H4 (cell line): ENCODE results near the gene CPNE5. TPM values are rescaled to one million over a fixed set of nuclear protein-coding genes. Genes with fewer than 3 reads are reported as not detected.

Experiments used
- DNase-seq: peaks from one replicate; pipeline ENCODE4 v3.0.0-alpha.2; 2015; ENCODE audit warnings: low spot score
- total RNA-seq: library from RNA; depleted of rRNA; stranded (reverse); fragments of >200 nt; shearing (Covaris generic); gene quantifications from 2 replicates; pipeline ENCODE4 v1.2.3, GENCODE V29; 2014

The CPNE5 gene
- total RNA-seq, 1 experiment from 2014 or later: not detected

DNA sequence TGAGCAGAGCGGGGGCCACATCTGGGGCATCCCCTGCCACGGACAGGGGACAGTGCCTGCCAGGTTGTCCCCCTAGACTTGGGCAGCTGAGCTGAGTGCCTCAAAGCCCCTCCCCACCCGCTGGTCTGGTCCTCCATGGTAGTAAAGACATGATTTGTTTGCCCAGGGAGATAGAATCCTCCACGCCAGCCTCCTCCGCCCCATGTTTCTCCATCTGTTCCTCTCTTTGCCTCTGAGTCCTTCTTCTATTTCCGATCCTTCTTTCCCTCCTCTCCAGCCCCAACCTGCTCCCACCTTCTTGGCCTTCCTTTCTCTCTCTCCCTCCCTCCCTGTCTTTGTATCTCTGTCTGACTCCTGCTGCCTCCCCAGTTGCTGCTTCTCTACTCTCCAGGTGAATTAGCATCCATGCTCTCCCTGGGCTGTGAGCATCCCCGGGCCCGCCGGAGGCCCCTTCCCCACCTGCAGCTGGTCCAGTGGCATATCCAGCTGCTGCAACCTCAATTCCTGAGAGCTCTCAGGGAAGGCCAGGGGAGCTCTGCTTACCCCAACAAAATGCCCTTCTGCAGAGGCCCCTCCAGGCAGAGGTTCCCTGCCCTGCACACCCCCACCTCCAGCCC, 45.8 kb downstream of the CPNE5 start:
- DNase-seq: no peak

DNA sequence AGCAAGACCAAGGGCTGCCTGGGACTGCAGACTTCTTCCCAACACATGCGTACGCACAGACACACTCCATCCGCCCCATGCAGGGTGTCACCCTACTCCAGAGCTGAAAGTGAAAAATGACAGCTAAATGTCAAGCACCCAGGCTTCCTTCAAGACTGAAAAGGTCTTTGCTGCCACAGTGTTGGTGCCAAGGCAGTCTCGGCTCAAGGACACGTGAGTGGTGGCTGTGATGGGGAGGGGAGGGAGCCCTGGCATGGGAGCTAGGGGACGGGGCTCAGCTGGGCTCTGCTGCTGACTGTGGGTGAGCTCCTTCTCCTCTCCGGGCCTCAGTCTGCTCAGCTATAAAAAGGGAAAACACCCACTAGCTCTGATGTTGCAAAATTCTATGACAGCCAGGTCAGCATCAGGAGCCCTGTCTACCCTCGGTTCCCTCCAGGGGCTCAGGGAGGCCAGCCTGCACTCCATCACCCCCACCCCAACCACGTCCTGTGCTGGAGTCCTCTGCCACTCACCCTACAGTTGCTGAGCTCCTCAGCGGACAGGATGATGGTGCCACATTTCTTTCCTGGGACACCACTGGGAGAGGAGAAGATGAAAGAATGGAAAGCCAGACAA, 47.6 kb downstream of the CPNE5 start:
- no peak for DNase-seq

DNA sequence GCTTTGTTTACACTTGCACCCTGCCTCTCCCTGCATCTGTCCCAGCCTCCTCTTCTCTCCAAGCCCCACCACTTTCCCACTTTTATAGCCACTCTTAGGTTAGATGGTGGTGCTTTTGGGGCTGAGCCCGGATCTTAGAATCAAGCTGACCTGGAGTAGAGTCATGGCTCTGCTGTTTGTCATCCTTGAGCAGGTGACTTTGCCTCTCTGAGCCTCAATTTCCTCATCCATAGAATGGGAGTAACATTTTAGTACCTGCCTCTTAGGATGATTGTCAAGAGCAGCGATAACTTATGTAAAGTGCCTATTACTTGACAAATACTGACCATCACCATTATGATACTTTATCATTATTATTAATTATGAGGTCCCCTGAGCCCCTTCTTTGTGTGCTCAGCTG, 48.2 kb downstream of the CPNE5 start:
- no peak for DNase-seq

DNA sequence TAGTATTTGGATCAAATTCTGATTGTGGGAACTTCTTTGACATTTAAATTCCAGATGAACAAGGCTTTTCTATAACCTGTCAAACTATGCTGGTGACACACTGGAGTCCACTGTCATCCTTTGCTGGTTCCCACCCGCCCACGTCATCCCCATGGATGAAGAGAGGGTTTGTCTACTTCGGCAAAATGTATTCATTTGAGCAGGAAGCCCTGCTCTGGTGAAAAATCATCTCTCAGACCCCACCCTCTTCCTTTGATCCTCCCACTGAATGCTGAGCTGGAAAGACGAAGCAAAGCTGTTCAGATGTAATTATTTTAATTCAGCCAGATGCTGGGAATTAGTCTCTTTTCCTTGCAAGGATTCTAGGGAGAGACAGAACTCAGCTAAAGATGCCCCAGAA, 50.5 kb downstream of the CPNE5 start:
- no peak for DNase-seq

DNA sequence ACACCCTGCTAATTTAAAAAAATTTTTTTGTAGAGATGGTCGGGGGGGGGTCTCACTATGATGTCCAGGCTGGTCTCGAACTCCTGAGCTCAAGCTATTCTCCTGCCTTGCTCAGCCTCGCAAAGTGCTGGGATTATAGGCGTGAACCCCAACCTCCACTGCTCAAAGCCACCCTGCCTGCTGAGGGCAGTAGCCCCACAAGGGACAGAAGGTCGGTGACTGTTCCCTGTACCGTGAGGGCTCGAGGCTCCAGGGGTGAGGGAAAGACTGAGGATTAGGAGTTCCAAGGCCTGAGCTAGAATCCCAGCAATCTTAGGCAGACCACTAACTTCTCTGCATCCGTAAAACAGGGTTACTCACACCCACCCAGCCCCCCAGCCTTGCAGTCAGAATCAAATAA, 51.1 kb downstream of the CPNE5 start:
- no peak for DNase-seq

DNA sequence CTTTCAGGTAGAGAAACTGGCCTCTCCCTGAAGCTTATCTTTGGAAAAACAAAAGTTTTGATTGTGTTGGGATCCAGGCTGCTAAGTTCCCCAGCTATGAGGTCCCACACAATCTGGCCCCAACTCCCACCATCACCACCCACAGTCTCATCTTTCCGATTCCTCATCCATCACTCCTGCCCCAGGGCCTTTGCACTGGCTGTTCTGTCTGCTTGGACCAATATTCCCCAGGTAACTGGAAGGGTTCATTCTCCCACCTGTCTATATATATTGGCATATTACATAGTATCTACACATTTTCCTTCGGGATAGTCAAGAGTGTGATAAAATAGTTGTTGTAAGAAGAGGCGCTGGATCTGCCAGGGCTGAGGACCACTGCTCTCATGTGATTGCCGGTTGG, 52.0 kb downstream of the CPNE5 start:
- DNase-seq: no peak

DNA sequence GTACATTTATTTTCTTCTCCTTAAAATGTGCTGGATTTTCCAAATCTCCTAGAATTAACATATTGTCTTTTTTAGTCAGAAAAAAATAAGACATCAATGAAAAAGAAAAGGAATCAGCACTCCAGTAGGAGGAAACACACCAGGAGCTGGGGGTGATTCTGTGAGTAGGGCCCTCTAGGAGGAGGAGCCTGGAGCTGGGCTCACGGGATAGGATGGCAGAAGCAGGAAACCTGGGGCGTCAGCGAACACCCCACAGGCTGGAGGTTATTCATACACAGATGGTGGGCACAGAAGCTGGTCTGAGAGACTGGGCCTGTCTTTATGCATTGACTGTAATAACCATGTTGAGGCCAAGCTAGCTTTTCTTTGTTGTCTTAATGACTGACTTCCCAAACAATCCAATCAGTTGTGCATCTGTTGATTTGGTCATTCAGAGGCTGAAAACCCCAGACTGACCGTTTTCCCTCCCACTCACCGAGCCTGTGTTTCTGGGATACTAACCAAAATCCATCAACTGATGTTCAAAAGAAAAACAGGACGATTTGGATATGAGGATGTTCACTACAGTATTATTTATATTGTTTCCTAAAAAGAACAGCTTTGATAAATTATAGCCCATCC, 53.1 kb downstream of the CPNE5 start:
- no peak for DNase-seq

DNA sequence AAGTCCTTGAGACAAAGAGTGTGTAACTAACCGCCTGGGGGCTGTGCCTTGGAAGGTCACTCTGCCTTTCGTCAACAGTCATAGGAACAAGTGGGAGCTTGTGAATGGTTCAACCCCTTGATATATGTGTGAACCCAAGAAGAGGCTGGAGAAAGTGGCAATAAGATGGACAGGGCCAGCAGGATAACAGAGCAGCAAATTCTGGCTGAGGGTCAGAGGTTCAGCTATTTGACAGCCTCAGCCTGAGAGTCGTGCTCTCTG, 54.9 kb downstream of the CPNE5 start:
- DNase-seq: no peak

DNA sequence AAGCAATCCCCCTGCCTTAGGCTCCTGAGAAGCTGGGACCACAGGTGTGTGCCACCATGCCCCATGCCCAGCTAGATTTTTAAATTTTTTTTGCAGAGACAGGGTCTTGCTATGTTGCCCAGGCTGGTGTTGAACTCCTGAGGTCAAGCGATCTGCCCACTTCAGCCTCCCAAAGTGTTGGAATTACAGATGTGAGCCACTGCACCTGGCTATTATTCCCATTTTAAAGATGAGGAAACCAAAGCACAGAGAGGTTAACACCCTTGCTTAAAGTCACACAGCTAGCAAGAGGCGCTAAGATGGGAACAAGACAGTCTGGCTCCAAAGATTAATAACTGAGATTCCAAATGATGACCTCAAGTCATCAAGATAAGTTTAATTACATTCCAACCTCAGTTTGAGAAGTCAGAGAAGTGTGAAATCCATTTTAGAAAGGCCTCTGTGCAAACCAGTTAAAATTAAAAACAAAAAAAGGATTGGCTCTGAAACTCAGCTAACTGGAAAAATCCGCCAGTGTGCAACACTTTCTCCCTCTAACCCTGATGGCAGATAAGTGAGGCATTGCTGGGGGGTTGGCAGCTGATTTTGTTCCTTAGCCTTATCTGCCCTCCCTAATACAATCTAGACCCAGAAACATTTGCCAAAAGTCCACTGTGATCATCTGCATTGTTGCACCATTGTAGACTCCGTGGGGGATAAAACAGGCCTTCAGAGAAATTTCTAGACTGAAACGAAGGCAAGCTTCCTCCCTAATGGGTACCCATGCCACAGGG, 55.5 kb downstream of the CPNE5 start:
- DNase-seq: no peak

DNA sequence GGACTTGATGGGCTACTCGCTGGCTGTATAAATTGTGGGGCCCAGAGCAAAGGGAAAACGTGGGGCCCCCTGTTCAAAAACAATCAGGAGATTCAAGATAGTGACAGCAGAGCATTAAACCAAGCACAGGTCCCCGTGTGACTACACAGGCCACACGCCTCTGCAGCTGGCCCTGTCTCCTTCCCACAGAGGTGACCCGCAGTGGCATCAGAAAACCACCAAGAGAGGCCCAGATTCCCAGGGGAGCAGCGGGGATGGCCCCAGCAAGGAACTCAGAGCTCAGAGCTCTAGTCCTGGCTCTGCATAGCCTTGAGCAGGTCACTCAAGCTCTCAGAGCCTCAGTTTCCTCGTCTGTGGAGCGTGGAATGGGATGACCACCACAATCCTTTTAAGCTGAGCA, 57.6 kb downstream of the CPNE5 start:
- DNase-seq: no peak

DNA sequence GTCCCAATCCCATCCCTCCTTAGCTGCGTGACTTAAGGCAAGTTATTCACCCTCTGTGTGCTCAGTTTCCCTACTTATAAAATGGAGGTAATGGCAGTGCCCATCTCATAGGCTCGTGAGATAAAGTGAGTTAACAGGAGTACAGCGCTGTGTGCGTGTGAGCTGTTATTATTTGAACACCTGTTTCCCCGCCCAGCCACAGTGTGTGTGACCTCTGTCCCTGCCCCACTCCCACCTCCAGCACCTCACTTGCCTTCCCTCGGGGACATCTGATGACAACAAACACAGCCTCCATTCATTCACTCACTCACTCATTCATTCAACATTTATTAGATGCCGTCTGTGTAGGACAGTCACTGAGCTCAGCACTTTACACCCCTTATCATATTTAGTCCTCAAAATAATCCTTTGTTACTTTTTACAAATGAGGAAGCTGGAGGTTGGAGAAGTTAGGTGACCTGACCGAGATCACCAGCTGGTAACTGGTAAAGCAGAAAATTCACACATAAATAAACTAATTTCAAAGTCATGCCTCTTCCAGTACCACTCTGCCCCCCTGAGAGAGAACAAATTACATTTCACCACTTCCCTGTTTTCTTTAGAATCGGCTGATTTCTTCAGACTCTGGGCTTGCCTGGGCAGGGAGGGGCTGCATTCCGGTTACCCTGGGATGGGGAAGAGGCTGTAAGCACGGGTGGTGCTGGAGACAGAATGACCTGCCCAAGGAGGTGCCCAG, 58.6 kb downstream of the CPNE5 start:
- DNase-seq: no peak

- no peak for DNase-seq
Observed at GRCh38 chr6:36779227-36779626, 60.0 kb downstream of the CPNE5 start.

GRCh38 chr6:36777801-36778200, 61.4 kb downstream of the CPNE5 start:
- DNase-seq: no peak

DNA sequence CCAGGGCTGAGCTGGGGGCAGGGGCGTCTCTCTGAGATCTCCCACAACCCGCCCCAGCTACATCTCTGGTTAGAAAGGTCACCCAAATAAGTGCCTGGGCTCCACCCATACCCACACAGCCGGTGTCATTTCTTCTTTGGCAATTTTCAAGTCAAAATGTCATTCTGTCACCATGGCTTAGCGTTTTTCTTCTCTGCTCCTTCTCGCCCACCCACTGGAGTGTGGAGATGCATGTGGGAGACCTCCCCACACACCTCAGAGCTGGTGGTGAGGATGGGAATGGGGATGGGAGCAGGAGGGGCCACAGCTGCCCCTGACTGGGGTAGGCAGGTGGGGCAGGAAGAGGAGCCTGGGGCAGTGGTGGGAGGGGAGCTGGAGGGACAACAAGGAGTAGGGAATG, 63.1 kb downstream of the CPNE5 start:
- DNase-seq: no peak

DNA sequence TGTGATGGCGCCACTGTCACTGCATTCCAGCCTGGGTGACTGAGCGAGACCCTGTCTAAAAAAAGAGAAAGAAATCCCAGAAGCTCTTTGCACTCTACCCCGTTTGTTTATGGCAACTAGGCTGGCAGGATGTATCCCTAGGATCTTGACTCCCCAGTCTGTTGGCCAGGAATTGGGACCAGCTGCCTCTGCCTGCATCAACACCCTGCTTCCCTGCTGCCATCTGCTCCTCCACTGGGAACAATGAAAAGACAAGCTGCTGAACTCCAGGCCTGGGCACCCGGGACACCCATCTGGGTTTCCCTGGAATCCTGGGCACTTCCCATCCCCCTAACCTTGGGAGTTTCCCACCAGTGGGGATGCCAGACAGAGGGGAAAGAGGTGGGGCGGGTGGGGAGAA, 64.9 kb downstream of the CPNE5 start:
- no peak for DNase-seq

DNA sequence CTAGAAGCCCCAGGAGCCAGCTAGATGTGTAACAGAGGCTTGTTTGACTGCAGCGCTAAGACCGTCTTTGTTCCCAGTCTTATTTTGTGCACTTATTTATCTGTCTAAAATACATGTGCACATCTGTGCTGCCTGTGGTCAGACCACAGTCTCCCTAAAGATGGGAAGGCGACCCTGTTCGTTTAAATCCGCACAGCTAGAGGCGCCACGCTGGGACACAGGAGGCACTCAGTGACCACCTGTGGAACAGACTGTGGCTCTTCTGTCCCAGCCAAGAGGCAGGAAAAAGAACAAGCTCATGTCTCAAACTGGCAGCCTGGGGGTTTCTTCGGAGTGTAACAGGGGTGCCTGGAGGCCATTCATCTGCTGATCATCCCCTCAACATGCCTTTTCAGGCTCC, 66.8 kb downstream of the CPNE5 start:
- DNase-seq: no peak

DNA sequence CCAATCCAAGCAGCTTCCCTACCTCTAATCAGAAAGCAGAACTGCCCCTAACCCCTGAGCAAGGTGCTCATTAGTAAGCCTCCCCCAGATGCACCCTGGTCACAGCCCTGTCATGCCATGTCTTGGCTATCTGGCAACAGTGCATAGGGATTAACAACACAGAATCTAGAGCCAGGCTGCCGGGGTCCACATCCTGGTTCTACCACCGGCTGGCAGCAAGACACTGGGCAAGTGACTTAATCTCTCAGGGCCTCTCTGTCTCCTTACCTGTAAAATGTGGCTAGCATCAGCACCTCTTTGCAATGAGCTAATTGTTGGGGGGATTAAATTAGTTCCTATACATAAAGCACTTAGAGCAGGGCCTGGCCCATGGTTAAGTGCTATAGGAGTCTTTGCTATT, 68.1 kb downstream of the CPNE5 start:
- no peak for DNase-seq

DNA sequence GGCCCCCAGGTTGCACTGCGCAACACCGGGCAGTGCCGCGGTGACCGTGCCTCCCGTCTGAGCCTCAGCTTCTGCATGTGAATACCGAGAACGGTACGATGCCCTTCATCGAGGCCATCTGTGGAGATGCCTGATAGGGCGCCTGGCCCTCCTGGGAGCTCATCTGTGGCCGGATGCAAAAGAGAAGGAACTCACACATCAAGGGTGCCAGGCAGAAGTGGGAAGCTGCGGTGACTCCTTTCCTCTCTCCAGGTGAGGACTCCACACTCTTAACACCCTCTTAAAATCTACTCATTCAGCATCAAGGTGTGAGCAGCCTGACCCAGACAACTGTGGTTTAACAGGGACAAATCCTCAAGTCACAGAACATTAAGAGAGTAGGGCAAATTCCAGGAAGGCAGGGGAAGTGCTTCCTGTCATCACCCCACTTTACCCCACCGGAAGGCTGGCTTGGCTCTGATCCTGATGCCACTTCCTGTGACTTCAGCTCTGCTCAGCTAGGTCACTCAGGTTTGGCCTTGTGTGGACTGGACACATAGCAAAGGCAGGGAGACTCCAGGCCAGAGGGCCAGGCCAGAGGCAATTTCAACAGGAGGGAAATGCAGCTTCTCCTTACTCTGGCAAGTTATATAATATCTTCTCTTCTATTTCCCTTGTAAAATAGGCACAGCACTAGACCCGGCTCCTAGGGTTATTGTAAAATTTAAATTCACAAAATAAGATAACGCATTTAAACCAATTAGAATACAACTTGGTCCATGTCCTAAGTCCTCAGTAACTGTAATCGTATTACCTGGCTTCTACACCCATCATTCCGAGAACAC, 69.4 kb downstream of the CPNE5 start:
- DNase-seq: peak; percentile 76

DNA sequence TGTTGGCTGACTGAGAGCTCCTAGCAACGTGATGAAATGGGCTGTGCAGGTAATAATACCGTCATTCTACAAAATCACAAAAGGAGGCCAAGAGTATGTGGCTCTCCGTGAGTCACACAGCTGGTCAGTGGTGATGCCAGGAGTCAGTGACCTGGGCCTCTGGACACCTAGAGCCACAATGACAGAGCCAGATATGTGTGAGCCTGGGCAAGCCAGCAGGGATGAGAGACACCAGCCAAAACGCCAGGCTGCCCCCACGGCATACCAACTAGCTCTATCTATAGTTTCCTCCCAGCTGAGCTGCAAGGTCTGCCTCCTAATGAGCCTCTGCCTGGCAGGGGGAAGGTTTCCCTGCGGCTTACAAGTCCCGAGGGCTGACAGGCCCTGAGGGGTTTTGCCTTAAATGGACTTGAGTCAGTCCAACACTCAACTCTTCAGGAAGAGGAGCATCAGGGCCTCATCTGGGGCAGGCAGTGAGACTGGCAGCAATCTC, 70.0 kb downstream of the CPNE5 start:
- no peak for DNase-seq

DNA sequence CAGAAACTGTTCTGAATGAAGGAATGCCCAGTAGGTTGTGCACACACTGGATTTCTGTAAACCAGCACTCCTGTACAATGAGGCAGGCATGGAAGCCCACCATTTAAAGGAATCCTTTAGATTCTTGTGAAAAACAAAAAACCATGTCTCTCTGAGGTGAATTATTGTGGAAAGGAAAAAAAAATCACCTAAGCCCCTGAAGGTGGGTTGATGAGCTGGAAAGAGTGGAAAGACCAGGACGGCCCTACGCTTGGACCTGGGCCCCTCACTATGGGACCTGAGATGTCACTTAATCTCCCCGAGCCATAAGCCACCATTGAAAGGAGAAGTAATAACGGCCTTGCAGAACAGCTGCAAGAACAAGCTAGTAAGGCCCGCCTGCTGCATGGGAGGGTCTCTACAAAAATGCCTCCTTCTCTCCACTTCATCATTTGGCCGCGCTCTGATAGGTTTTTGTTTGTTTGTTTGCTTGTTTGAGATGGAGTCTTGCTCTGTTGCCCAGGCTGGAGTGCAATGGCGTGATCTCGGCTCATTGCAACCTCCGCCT, 72.8 kb downstream of the CPNE5 start:
- no peak for DNase-seq
